ENCODE results near the gene RNPS1. TPM values are rescaled to one million over a fixed set of nuclear protein-coding genes. Genes with fewer than 3 reads are reported as not detected.

Gene RNPS1
- total and polyA plus RNA-seq, 2 donors (not counting 1 experiment from before 2014, with no cell fraction given), result 209 to 265 TPM

GRCh38 chr16:2234813-2235170, 33.1 kb downstream of the RNPS1 start:
- no peak overlapping the region for H2AFZ ChIP-seq (ENCODE audit: insufficient read depth, low read depth, low read length, poor library complexity, severe bottlenecking)
- H3K4me2 ChIP-seq (replicated peaks; ENCODE audit: low read depth, low read length, poor library complexity, severe bottlenecking), result no peak overlapping the region
- H3K4me1 Mint-ChIP-seq, result peaks cover 1% of the 10 kb centered on the region
- no peak overlapping the region for H3K9ac ChIP-seq (ENCODE audit: low read length)
- intact Hi-C loops (cut with micrococcal nuclease), result no loop called here
- peaks cover 30% of the 10 kb centered on the region for H4K20me1 ChIP-seq (ENCODE audit: control insufficient read depth, insufficient read depth, low read length, poor library complexity, severe bottlenecking)
- 97% methylated on average over 18 of the region's 18 CpGs for WGBS (ENCODE audit: insufficient coverage)
- H3K9me3 ChIP-seq (ENCODE audit: control extremely low read depth in 1 of 3, control insufficient read depth in 2 of 3, insufficient read depth in 1 of 3, low read length in 2 of 3), result peaks cover 0 to 5% (median 0%) of the 10 kb centered on the region in 3 donors
- H3K27me3 ChIP-seq (replicated peaks in 1 of 4; ENCODE audit: control extremely low read depth in 1 of 4, control insufficient read depth in 3 of 4, insufficient read depth in 4 of 4, low read length in 3 of 4), result peaks cover 0 to 27% (median 11%) of the 10 kb centered on the region in 4 experiments
- ATAC-seq (ENCODE audit: low read depth), result no peak
- DNase-seq, result no peak
- peaks cover 12 to 15% of the 10 kb centered on the region in 2 donors for H3K4me1 ChIP-seq (ENCODE audit: control insufficient read depth in 2 of 2, insufficient read depth in 2 of 2, low read length in 2 of 2)
- H3K27ac ChIP-seq (ENCODE audit: low read length in 2 of 2), result no peak overlapping the region
- no peak overlapping the region for H3K4me3 ChIP-seq (ENCODE audit: control extremely low read depth in 1 of 5, extremely low read depth in 1 of 5, insufficient read depth in 1 of 5, low read depth in 2 of 5, low read length in 4 of 5)
- H3K27ac Mint-ChIP-seq, result no peak overlapping the region
- CTCF ChIA-PET, result no interaction called here
- no peak overlapping the region for H3K4me3 Mint-ChIP-seq
- H3K79me2 ChIP-seq (ENCODE audit: control insufficient read depth, insufficient read depth, low read length), result no peaks in the 10 kb centered on the region
- H3K36me3 ChIP-seq (replicated peaks in 1 of 2; ENCODE audit: control extremely low read depth in 1 of 2, control insufficient read depth in 1 of 2, extremely low read depth in 1 of 2, insufficient read depth in 2 of 2, low read length in 1 of 2), result peaks cover 0 to 46% of the 10 kb centered on the region in 2 experiments
- peaks cover 3% of the 10 kb centered on the region for H3K27me3 Mint-ChIP-seq
- TF ChIP-seq EZH2 (IDR thresholded peaks at IDR 0.05; ENCODE audit: borderline replicate concordance, insufficient read depth, low read depth, low read length, poor library complexity, severe bottlenecking), result no peak
- TF ChIP-seq CTCF (IDR thresholded peaks at IDR 0.05), result no peak
- POLR2A ChIA-PET, result interaction anchor here (1.1 kb wide), 1 partner anchor 20 kb away, joined by 4 read pairs; the partner anchor contains the start of gene PGP
- H3K9me3 Mint-ChIP-seq (ENCODE audit: insufficient read depth), result no peaks in the 10 kb centered on the region

DNA sequence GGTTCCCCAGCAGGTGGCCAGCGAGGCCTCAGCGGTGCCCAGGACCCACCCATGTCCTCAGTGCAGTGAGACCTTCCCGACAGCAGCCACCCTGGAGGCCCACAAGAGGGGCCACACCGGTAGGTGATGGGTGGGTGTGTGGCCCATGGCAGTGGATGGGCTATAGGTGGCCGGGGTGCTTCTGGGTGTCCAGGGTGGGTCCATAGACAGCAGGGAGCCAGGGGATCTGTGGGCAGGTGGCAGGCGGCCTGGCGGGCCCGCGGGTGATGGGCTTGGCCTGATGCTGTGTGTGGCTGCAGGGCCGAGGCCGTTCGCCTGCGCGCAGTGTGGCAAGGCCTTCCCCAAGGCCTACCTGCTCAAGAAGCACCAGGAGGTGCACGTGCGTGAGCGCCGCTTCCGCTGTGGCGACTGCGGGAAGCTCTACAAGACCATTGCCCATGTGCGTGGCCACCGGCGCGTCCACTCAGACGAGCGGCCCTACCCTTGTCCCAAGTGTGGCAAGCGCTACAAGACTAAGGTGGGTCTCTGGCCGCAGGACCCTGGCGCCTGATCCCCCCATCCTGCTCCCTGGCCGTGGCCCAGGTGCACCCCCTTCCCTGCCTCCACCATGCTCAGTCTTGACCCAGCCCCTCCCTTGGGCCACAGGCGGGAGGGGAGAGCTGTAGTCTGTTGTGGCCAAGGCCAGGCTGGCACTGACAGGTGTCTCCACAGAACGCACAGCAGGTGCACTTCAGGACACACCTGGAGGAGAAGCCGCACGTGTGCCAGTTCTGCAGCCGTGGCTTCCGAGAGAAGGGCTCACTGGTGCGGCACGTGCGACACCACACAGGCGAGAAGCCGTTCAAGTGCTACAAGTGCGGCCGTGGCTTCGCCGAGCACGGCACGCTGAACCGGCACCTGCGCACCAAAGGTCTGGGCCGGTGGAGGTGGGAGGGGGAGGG, 33.8 kb downstream of the RNPS1 start:
- Histone ChIP-seq H3K27ac (ENCODE audit: low read length in 2 of 2) (no peak overlapping the region), H3K4me2 (replicated peaks; ENCODE audit: low read depth, low read length, poor library complexity, severe bottlenecking) (no peak overlapping the region), H3K36me3 (replicated peaks in 1 of 2; ENCODE audit: control extremely low read depth in 1 of 2, control insufficient read depth in 1 of 2, extremely low read depth in 1 of 2, insufficient read depth in 2 of 2, low read length in 1 of 2) (peaks cover 0 to 52% of the 10 kb centered on the region in 2 experiments), H3K9ac (ENCODE audit: low read length) (no peak overlapping the region), H4K20me1 (ENCODE audit: control insufficient read depth, insufficient read depth, low read length, poor library complexity, severe bottlenecking) (peaks cover 37% of the 10 kb centered on the region), H3K79me2 (ENCODE audit: control insufficient read depth, insufficient read depth, low read length) (no peaks in the 10 kb centered on the region), H3K9me3 (ENCODE audit: control extremely low read depth in 1 of 3, control insufficient read depth in 2 of 3, insufficient read depth in 1 of 3, low read length in 2 of 3) (peaks cover 0 to 5% (median 0%) of the 10 kb centered on the region in 3 donors), H2AFZ (ENCODE audit: insufficient read depth, low read depth, low read length, poor library complexity, severe bottlenecking) (no peak overlapping the region), H3K4me3 (ENCODE audit: control extremely low read depth in 1 of 5, extremely low read depth in 1 of 5, insufficient read depth in 1 of 5, low read depth in 2 of 5, low read length in 4 of 5) (no peak overlapping the region), H3K4me1 (ENCODE audit: control insufficient read depth in 2 of 2, insufficient read depth in 2 of 2, low read length in 2 of 2) (peaks cover 12 to 15% of the 10 kb centered on the region in 2 donors), H3K27me3 (replicated peaks in 1 of 4; ENCODE audit: control extremely low read depth in 1 of 4, control insufficient read depth in 3 of 4, insufficient read depth in 4 of 4, low read length in 3 of 4) (peaks cover 0 to 27% (median 11%) of the 10 kb centered on the region in 4 experiments)
- ChIA-PET CTCF (no interaction called here), POLR2A (no interaction called here)
- TF ChIP-seq EZH2 (IDR thresholded peaks at IDR 0.05; ENCODE audit: borderline replicate concordance, insufficient read depth, low read depth, low read length, poor library complexity, severe bottlenecking) (no peak), CTCF (IDR thresholded peaks at IDR 0.05) (no peak)
- Mint-ChIP-seq H3K9me3 (ENCODE audit: insufficient read depth) (no peaks in the 10 kb centered on the region), H3K27me3 (peaks cover 3% of the 10 kb centered on the region), H3K27ac (no peak overlapping the region), H3K4me3 (no peak overlapping the region), H3K4me1 (no peaks in the 10 kb centered on the region)
- intact Hi-C loops (cut with micrococcal nuclease), result no loop called here
- 89% methylated on average over 39 of the region's 51 CpGs for WGBS (ENCODE audit: insufficient coverage)
- no peak for ATAC-seq (ENCODE audit: low read depth)
- DNase-seq, result no peak

All from B cell (primary cell).